A549 (cell line): ENCODE measurements around the gene NXF1. TPM values are rescaled to one million over a fixed set of nuclear protein-coding genes. Genes with fewer than 3 reads are reported as not detected.
A peak's percentile ranks its signal among the peaks of the same experiment; 100 is the strongest.

Source experiments
- ATAC-seq, 2 experiments: fragments of 200-7000 bp in 1 of 2; fragments of >200 bp in 1 of 2; cut with Nextera tagmentation in 1 of 2; cut with Tn5 transposase in 1 of 2; 3 replicates each; pipeline versions ENCODE4 v1.8.0 to v1.9.1; 2018 to 2020; ENCODE audit warnings: mild to moderate bottlenecking in 1 of 2, moderate library complexity in 1 of 2
- CTCF ChIA-PET: fragments of 300-600 bp; sonication (Branson Sonifier 250); formaldehyde crosslinking; extraction: SDS; loops from one replicate; lab custom pipeline; 2021; ENCODE audit warnings: antibody characterized with exemption, inconsistent platforms; lab: Yijun Ruan, JAX
- POLR2A ChIA-PET: fragments of 350-600 bp; formaldehyde crosslinking; extraction: SDS; loops from one replicate; lab custom pipeline; 2021; ENCODE audit warnings: antibody characterized with exemption, inconsistent platforms; lab: Yijun Ruan, JAX
- DNase-seq, 2 experiments: peaks; one replicate each; pipeline versions ENCODE4 v3.0.0 to v3.0.0-alpha.2; 2011 to 2016; ENCODE audit warnings: low read depth in 1 of 2, low spot score in 1 of 2
- FAIRE-seq: peaks from 2 replicates; lab custom pipeline; 2011; peaks lifted over from hg19 to GRCh38; lab: Jason Lieb, UNC
- H3K27ac ChIP-seq, 2 experiments: fragments of >200 bp; sonication (Bioruptor Twin); formaldehyde crosslinking; 3 replicates each; pipeline ENCODE4 v1.5.1; 2016 to 2017
- H3K4me1 ChIP-seq: fragments of >200 bp; sonication (Bioruptor Twin); formaldehyde crosslinking; 3 replicates; pipeline ENCODE4 v1.6.1; 2016
- H3K4me2 ChIP-seq: fragments of >200 bp; sonication (Bioruptor Twin); formaldehyde crosslinking; 3 replicates; pipeline ENCODE4 v1.6.1; 2016
- H3K4me3 ChIP-seq: fragments of >200 bp; sonication (Bioruptor Twin); formaldehyde crosslinking; 3 replicates; pipeline ENCODE4 v1.5.1; 2016
- H3K9me3 ChIP-seq: fragments of >200 bp; sonication (Bioruptor Twin); formaldehyde crosslinking; 3 replicates; pipeline ENCODE4 v1.6.1; 2016
- BHLHE40 ChIP-seq: IDR thresholded peaks from 2 replicates; pipeline ENCODE4 v1.6.1; 2012; ENCODE audit warnings: low read depth, low read length, inconsistent platforms
- ESRRA ChIP-seq: fragments of 150-350 bp; IDR thresholded peaks from 2 replicates; pipeline ENCODE4 v1.6.1; 2014; ENCODE audit warnings: mild to moderate bottlenecking, low read length, borderline replicate concordance
- FOSB ChIP-seq: fragments of 250-450 bp; sonication (Bioruptor Pico); IDR thresholded peaks from 2 replicates; pipeline ENCODE4 v1.5.0; 2020; ENCODE audit warnings: mild to moderate bottlenecking, moderate library complexity
- FOSL2 ChIP-seq, 2 experiments: fragments of 450-650 bp in 1 of 2; fragments of >200 bp in 1 of 2; sonication (Bioruptor Twin) in 1 of 2; formaldehyde crosslinking; IDR thresholded peaks; 2 replicates each; pipeline versions ENCODE4 v1.5.0 to v1.6.1; 2016 to 2020; ENCODE audit warnings: mild to moderate bottlenecking in 1 of 2, moderate library complexity in 1 of 2
- GATA3 ChIP-seq: IDR thresholded peaks from 2 replicates; pipeline ENCODE4 v1.6.1; 2012; ENCODE audit warnings: borderline replicate concordance
- HDAC2 ChIP-seq: fragments of 200-600 bp; sonication (generic); IDR thresholded peaks from 2 replicates; pipeline ENCODE4 v1.6.1; 2016
- HOXA7 ChIP-seq: fragments of 250-450 bp; sonication (Bioruptor Pico); IDR thresholded peaks from 2 replicates; pipeline ENCODE4 v1.5.0; 2020; ENCODE audit warnings: mild to moderate bottlenecking, moderate library complexity
- HOXB13 ChIP-seq: fragments of 250-450 bp; sonication (Bioruptor Pico); IDR thresholded peaks from 2 replicates; pipeline ENCODE4 v1.5.0; 2020; ENCODE audit warnings: low read depth, mild to moderate bottlenecking, moderate library complexity
- JUN ChIP-seq, 2 experiments: fragments of >200 bp; sonication (Bioruptor Twin); formaldehyde crosslinking; IDR thresholded peaks; 2 replicates in 1 of 2; 3 replicates in 1 of 2; pipeline ENCODE4 v1.6.1; 2016 to 2017
- JUNB ChIP-seq: fragments of >200 bp; sonication (Bioruptor Twin); formaldehyde crosslinking; IDR thresholded peaks from 2 replicates; pipeline ENCODE4 v1.6.1; 2016
- KDM1A ChIP-seq: fragments of 200-600 bp; sonication (generic); IDR thresholded peaks from 2 replicates; pipeline ENCODE4 v1.6.1; 2016; ENCODE audit warnings: low read depth, mild to moderate bottlenecking
- KDM5A ChIP-seq: fragments of 200-600 bp; sonication (generic); IDR thresholded peaks from 2 replicates; pipeline ENCODE4 v1.6.1; 2016; ENCODE audit warnings: antibody characterized with exemption, mild to moderate bottlenecking
- MAFK ChIP-seq: fragments of 450-650 bp; IDR thresholded peaks from 2 replicates; pipeline ENCODE4 v1.6.1; 2014; ENCODE audit not compliant: partially characterized antibody
- MAZ ChIP-seq: fragments of 150-350 bp; IDR thresholded peaks from 2 replicates; pipeline ENCODE4 v1.6.1; 2014; ENCODE audit warnings: antibody characterized with exemption, low read depth, low read length, borderline replicate concordance
- MYC ChIP-seq: IDR thresholded peaks from 2 replicates; pipeline ENCODE4 v1.6.1; 2012; ENCODE audit warnings: mild to moderate bottlenecking, inconsistent platforms, low read length, improper control_type of control experiment, borderline replicate concordance
- NR3C1 ChIP-seq: fragments of >200 bp; sonication (Bioruptor Twin); formaldehyde crosslinking; IDR thresholded peaks from 3 replicates; pipeline ENCODE4 v1.6.1; 2017
- PHF8 ChIP-seq: fragments of 200-600 bp; sonication (generic); IDR thresholded peaks from 2 replicates; pipeline ENCODE4 v1.6.1; 2016; ENCODE audit warnings: low read depth, mild to moderate bottlenecking, antibody characterized with exemption, moderate library complexity, borderline replicate concordance
- RAD21 ChIP-seq, 2 experiments: fragments of >200 bp in 1 of 2; sonication (Bioruptor Twin) in 1 of 2; formaldehyde crosslinking in 1 of 2; IDR thresholded peaks in 1 of 2; conservative IDR thresholded peaks in 1 of 2; 2 replicates in 1 of 2; 3 replicates in 1 of 2; pipeline ENCODE4 v1.6.1; 2012 to 2018; ENCODE audit warnings: inconsistent platforms in 1 of 2
- RARB ChIP-seq: fragments of 250-450 bp; sonication (Bioruptor Pico); IDR thresholded peaks from 2 replicates; pipeline ENCODE4 v1.8.0; 2021; ENCODE audit warnings: mild to moderate bottlenecking, moderate library complexity
- RCOR1 ChIP-seq: fragments of 150-350 bp; IDR thresholded peaks from 2 replicates; pipeline ENCODE4 v1.6.1; 2014; ENCODE audit warnings: antibody characterized with exemption, low read length, low read depth
- RFX5 ChIP-seq: fragments of 450-650 bp; IDR thresholded peaks from 2 replicates; pipeline ENCODE4 v1.7.1; 2014; ENCODE audit warnings: antibody characterized with exemption, mild to moderate bottlenecking, moderate library complexity
- SREBF2 ChIP-seq: fragments of 450-650 bp; IDR thresholded peaks from 2 replicates; pipeline ENCODE4 v1.6.1; 2014; ENCODE audit warnings: mild to moderate bottlenecking, moderate library complexity
- TFCP2L1 ChIP-seq: fragments of 250-450 bp; sonication (Bioruptor Pico); IDR thresholded peaks from 2 replicates; pipeline ENCODE4 v1.5.0; 2021; ENCODE audit warnings: mild to moderate bottlenecking
- TP53 ChIP-seq: fragments of 250-450 bp; sonication (Bioruptor Pico); IDR thresholded peaks from 2 replicates; pipeline ENCODE4 v1.5.0; 2021; ENCODE audit warnings: mild to moderate bottlenecking, moderate library complexity
- ZNF302 ChIP-seq: fragments of 250-450 bp; sonication (Bioruptor Pico); IDR thresholded peaks from 2 replicates; pipeline ENCODE4 v1.9.0; 2021; ENCODE audit warnings: inconsistent platforms, mild to moderate bottlenecking, moderate library complexity
- ZSCAN20 ChIP-seq: fragments of 250-450 bp; sonication (Bioruptor Pico); IDR thresholded peaks from 2 replicates; pipeline ENCODE4 v1.8.0; 2022; ENCODE audit warnings: mild to moderate bottlenecking, moderate library complexity
- WGBS: methylation state at CpG from one replicate; pipeline ENCODE4 v1.1.6; 2017; ENCODE audit errors: missing lambda C conversion rate; 5-methylcytosine and 5-hydroxymethylcytosine counted together
- polyA plus RNA-seq, 4 experiments: library from polyadenylated mRNA; depleted of rRNA in 3 of 4; stranded (reverse); fragments of >200 nt; fragmentation: RNase III in 1 of 4; extraction: RNeasy Plus Mini Kit Qiagen cat#74134 plus additional on column Dnase treatment in 1 of 4; gene quantifications; 2 replicates in 3 of 4; 3 replicates in 1 of 4; pipeline ENCODE4 v1.2.3, GENCODE V29; 2011 to 2017
- TF ChIP-seq, protein P1 (sequence below): fragments of 250-450 bp; sonication (Bioruptor Pico); IDR thresholded peaks from 2 replicates; pipeline ENCODE4 v1.5.0; 2020; ENCODE audit warnings: low read depth, mild to moderate bottlenecking, moderate library complexity
- TF ChIP-seq, protein P2 (sequence below): fragments of 200-600 bp; sonication (generic); IDR thresholded peaks from 2 replicates; pipeline ENCODE4 v1.6.1; 2016; ENCODE audit warnings: antibody characterized with exemption, mild to moderate bottlenecking, moderate library complexity
- TF ChIP-seq, protein P3 (sequence below): IDR thresholded peaks from 2 replicates; pipeline ENCODE4 v1.6.1; 2012; ENCODE audit warnings: low read depth, borderline replicate concordance
- TF ChIP-seq, protein P4 (sequence below): fragments of >200 bp; sonication (Bioruptor Twin); formaldehyde crosslinking; IDR thresholded peaks from 3 replicates; pipeline ENCODE4 v1.6.1; 2016

NXF1 gene
- polyA plus RNA-seq, 2 of the 4 experiments (the other 2 are of a cell fraction), result 35.5 to 47.7 TPM

DNA sequence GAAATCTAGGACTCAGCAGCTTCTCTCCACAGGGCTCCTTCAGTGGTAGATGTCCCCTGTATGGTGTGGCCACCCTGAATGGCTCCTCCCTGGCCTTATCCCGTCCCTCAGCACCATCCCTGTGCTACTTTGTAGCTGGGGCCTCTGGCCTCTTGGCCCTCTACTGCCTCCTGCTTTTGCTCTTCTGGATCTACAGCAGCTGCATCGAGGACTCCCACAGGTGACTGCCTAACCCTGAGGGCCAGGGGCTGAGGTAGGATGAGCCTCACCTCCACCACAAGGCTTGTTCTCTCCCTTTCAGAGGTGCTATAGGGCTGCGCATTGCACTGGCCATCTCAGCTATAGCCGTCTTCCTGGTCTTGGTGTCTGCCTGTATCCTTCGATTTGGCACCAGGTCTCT, 16.2 kb downstream of the NXF1 start:
- DNase-seq, result peak in 1 of 2 experiments; percentile 27
- peak overlapping the region; percentile 60 for H3K4me2 ChIP-seq

DNA sequence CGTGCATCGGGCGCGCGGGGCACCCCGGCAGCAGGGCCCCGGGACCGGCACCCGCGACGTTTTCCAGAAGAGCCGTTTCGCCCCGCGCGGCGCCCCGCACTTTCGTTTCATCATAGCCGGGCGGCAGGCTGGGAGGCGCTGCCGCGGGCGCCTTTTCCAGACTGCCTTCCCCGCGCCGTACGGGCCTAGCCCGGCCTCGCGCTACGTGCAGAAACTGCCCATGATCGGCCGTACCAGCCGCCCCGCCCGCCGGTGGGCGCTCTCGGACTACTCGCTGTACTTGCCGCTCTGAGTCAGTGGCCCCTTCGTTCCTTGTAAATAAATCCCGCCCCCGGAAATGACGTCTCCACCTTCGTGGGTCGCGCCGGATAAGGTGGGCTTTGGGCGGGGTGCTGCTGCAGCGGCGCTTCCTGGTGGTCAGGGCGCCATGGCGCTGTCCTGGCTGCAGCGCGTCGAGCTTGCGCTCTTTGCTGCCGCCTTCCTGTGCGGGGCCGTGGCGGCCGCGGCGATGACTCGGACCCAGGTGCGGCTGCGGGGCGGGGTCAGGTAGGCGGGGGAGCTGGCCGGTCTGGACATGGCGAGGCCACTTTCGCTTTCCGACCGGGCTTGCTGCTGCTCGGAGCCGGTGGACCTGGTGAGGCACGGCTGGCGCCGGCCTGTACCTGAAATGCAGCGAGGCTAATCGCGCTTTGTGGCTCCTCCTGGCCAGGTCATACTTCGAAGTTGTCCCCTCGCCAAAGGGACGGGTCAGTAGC, 18.1 kb downstream of the NXF1 start, which contains the start of gene TMEM179B:
Gene TMEM179B (plus strand): TSS at position 398 of the 755 bp plus-strand sequence. CDS start 30 bp downstream, at position 428.
- DNase-seq (peak; percentile 93 to 98), FAIRE-seq (no peak), ATAC-seq (peak; percentile 77 to 79)
- Histone ChIP-seq H3K27ac (peak within 1 kb of the TSS; percentile 89 to 96), H3K4me2 (peak within 1 kb of the TSS; percentile 77), H3K9me3 (no peaks in the 10 kb centered on the region), H3K4me1 (peaks cover 33% of the 10 kb centered on the region), H3K4me3 (peak within 1 kb of the TSS; percentile 78)
- CTCF ChIA-PET, result interaction anchor here (0.5 to 8.3 kb wide), 50 partner anchors 9 to 1531 kb away, joined by 3 to 211 read pairs (median 4); partner anchors contain the start of genes C11orf98, CSKMT, HNRNPUL2 and NXF1
- 2% methylated on average over 39 of the region's 88 CpGs for WGBS
- POLR2A ChIA-PET, result interaction anchor here (0.6 to 3.6 kb wide), 17 partner anchors 12 to 196 kb away, joined by 3 to 59 read pairs (median 8); partner anchors contain the start of genes C11orf98, CSKMT, HNRNPUL2 and NXF1
- TF ChIP-seq ZNF302 (CRISPR knock-in tag), result no peak
- TF ChIP-seq MAZ, result no peak
- TF ChIP-seq, protein P1, sequence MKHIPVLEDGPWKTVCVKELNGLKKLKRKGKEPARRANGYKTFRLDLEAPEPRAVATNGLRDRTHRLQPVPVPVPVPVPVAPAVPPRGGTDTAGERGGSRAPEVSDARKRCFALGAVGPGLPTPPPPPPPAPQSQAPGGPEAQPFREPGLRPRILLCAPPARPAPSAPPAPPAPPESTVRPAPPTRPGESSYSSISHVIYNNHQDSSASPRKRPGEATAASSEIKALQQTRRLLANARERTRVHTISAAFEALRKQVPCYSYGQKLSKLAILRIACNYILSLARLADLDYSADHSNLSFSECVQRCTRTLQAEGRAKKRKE (CRISPR knock-in tag), result no peak
- TF ChIP-seq JUN (IDR thresholded peaks at IDR 0.05), result peak; percentile 93 to 99
- TF ChIP-seq SREBF2, result no peak; the same call in 1 of the 2 replicates
- no peak for TF ChIP-seq HOXB13 (CRISPR knock-in tag)
- no peak for TF ChIP-seq KDM1A
- TF ChIP-seq PHF8, result peak; percentile 90
- peak; percentile 70 for TF ChIP-seq KDM5A
- no peak for TF ChIP-seq FOSL2 (IDR thresholded peaks at IDR 0.05)
- TF ChIP-seq FOSL2 (CRISPR knock-in tag; IDR thresholded peaks at IDR 0.05), result peak; percentile 89
- no peak for TF ChIP-seq ZSCAN20
- peak; percentile 41 for TF ChIP-seq MYC
- peak; percentile 29 to 38; a peak in 2 of 5 replicates for TF ChIP-seq RAD21 (conservative IDR thresholded peaks at IDR 0.05 in 1 of 2, IDR thresholded peaks at IDR 0.05 in 1 of 2)
- no peak; the same call in 1 of the 2 replicates for TF ChIP-seq RCOR1
- TF ChIP-seq NR3C1, result no peak
- TF ChIP-seq GATA3, result peak; percentile 53; the same call in 1 of the 2 replicates
- no peak for TF ChIP-seq TFCP2L1 (CRISPR knock-in tag)
- TF ChIP-seq, protein P2, sequence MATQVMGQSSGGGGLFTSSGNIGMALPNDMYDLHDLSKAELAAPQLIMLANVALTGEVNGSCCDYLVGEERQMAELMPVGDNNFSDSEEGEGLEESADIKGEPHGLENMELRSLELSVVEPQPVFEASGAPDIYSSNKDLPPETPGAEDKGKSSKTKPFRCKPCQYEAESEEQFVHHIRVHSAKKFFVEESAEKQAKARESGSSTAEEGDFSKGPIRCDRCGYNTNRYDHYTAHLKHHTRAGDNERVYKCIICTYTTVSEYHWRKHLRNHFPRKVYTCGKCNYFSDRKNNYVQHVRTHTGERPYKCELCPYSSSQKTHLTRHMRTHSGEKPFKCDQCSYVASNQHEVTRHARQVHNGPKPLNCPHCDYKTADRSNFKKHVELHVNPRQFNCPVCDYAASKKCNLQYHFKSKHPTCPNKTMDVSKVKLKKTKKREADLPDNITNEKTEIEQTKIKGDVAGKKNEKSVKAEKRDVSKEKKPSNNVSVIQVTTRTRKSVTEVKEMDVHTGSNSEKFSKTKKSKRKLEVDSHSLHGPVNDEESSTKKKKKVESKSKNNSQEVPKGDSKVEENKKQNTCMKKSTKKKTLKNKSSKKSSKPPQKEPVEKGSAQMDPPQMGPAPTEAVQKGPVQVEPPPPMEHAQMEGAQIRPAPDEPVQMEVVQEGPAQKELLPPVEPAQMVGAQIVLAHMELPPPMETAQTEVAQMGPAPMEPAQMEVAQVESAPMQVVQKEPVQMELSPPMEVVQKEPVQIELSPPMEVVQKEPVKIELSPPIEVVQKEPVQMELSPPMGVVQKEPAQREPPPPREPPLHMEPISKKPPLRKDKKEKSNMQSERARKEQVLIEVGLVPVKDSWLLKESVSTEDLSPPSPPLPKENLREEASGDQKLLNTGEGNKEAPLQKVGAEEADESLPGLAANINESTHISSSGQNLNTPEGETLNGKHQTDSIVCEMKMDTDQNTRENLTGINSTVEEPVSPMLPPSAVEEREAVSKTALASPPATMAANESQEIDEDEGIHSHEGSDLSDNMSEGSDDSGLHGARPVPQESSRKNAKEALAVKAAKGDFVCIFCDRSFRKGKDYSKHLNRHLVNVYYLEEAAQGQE, result no peak; the same call in 1 of the 2 replicates
- TF ChIP-seq ESRRA, result no peak
- no peak for TF ChIP-seq JUNB
- no peak for TF ChIP-seq BHLHE40
- no peak for TF ChIP-seq MAFK
- TF ChIP-seq TP53, result peak; percentile 85
- no peak for TF ChIP-seq FOSB (CRISPR knock-in tag)
- no peak for TF ChIP-seq HOXA7 (CRISPR knock-in tag)
- TF ChIP-seq, protein P3, sequence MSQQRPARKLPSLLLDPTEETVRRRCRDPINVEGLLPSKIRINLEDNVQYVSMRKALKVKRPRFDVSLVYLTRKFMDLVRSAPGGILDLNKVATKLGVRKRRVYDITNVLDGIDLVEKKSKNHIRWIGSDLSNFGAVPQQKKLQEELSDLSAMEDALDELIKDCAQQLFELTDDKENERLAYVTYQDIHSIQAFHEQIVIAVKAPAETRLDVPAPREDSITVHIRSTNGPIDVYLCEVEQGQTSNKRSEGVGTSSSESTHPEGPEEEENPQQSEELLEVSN, result peak; percentile 48; the same call in 1 of the 2 replicates
- no peak for TF ChIP-seq RARB (CRISPR knock-in tag)

More for the DNA sequence above, 16.2 kb downstream of the NXF1 start:
- CTCF ChIA-PET, result interaction anchor here (0.6 to 8.3 kb wide), 10 partner anchors 13 to 394 kb away, joined by 3 to 211 read pairs (median 3); partner anchors contain the start of genes C11orf98, CSKMT and TAF6L
- POLR2A ChIA-PET, result interaction anchor here (1.4 to 3.6 kb wide), 3 partner anchors 17 to 197 kb away, joined by 4 to 59 read pairs (median 8); partner anchors contain the start of genes TUT1 and WDR74
- ATAC-seq (no peak), FAIRE-seq (no peak)
- WGBS, result 77% methylated on average over 5 of the region's 5 CpGs
- H3K9me3 ChIP-seq, result no peaks in the 10 kb centered on the region
- TF ChIP-seq RFX5 (no peak), HDAC2 (no peak), FOSB (CRISPR knock-in tag) (no peak), KDM5A (no peak), GATA3 (0 out of 2 replicates have a peak, but pooled peaks have one; percentile 7)
- TF ChIP-seq, protein P4, sequence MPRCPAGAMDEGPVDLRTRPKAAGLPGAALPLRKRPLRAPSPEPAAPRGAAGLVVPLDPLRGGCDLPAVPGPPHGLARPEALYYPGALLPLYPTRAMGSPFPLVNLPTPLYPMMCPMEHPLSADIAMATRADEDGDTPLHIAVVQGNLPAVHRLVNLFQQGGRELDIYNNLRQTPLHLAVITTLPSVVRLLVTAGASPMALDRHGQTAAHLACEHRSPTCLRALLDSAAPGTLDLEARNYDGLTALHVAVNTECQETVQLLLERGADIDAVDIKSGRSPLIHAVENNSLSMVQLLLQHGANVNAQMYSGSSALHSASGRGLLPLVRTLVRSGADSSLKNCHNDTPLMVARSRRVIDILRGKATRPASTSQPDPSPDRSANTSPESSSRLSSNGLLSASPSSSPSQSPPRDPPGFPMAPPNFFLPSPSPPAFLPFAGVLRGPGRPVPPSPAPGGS, result no peak
- H3K27ac ChIP-seq, result no peak overlapping the region
- H3K4me3 ChIP-seq, result no peak overlapping the region
- peaks cover 37% of the 10 kb centered on the region for H3K4me1 ChIP-seq
